Astrocyte of the cerebellum (primary cell): Measurements from ENCODE around the gene SETD3.

Experiments used
- DNase-seq: peaks from one replicate; pipeline ENCODE4 v3.0.0-alpha.2; 2011; ENCODE audit warnings: low read depth
- H3K4me3 ChIP-seq: 2 replicates; pipeline ENCODE4 v1.5.1; 2011; ENCODE audit warnings: mild to moderate bottlenecking, low read depth, low read length, moderate library complexity
- CTCF ChIP-seq: IDR thresholded peaks from 2 replicates; pipeline ENCODE4 v1.5.1; 2012; ENCODE audit warnings: low read length, low read depth, moderate library complexity, mild to moderate bottlenecking; ENCODE audit errors: missing control alignments
- in situ Hi-C: cut with HindIII; loops from 2 replicates; pipeline ENCODE4 v1.10.0; 2017; ENCODE audit warnings: low sequenced_read_pairs

SETD3 gene

GRCh38 chr14:99437706-99438105 is 43.0 kb downstream of the SETD3 start:
- in situ Hi-C loops: no loop called here
- no peak overlapping the region for H3K4me3 ChIP-seq
- DNase-seq: no peak
- TF ChIP-seq CTCF: no peak

GRCh38 chr14:99436247-99437180 is 44.1 kb downstream of the SETD3 start:
- in situ Hi-C loops: no loop called here
- no peak overlapping the region for H3K4me3 ChIP-seq
- TF ChIP-seq CTCF: no peak
- no peak for DNase-seq

GRCh38 chr14:99435327-99435726 is 45.3 kb downstream of the SETD3 start:
- no peak for TF ChIP-seq CTCF
- no peak overlapping the region for H3K4me3 ChIP-seq
- in situ Hi-C loops: no loop called here
- no peak for DNase-seq

GRCh38 chr14:99432485-99432884 is 48.2 kb downstream of the SETD3 start:
- H3K4me3 ChIP-seq: no peak overlapping the region

GRCh38 chr14:99431986-99432385 is 48.7 kb downstream of the SETD3 start:
- no peak for TF ChIP-seq CTCF
- H3K4me3 ChIP-seq: no peak overlapping the region
- DNase-seq: no peak
- in situ Hi-C loops: no loop called here

More at GRCh38 chr14:99432485-99432884, 48.2 kb downstream of the SETD3 start:
- in situ Hi-C loops: no loop called here
- no peak for DNase-seq
- TF ChIP-seq CTCF: no peak

- no peak overlapping the region for H3K4me3 ChIP-seq
- in situ Hi-C loops: no loop called here
- peak; percentile 47 for TF ChIP-seq CTCF
- DNase-seq: no peak
Observed at GRCh38 chr14:99430491-99430890, 50.2 kb downstream of the SETD3 start.
